GM23248 (cell line): ENCODE results near the gene TRIM9. TPM values are rescaled to one million over a fixed set of nuclear protein-coding genes. Genes with fewer than 3 reads are reported as not detected.
A peak's percentile ranks its signal among the peaks of the same experiment; 100 is the strongest.

Experiments
- DNase-seq: peaks from one replicate; pipeline ENCODE4 v3.0.0-alpha.2; 2015
- H2AFZ ChIP-seq: fragments of 200-600 bp; sonication (generic); 2 replicates; pipeline ENCODE4 v1.6.1; 2016; ENCODE audit warnings: antibody characterized with exemption
- H3F3A ChIP-seq: fragments of 200-600 bp; sonication (generic); 2 replicates; pipeline ENCODE4 v1.6.1; 2016; ENCODE audit warnings: mild to moderate bottlenecking, antibody characterized with exemption, mixed run types; ENCODE audit not compliant: insufficient read depth
- H3K27ac ChIP-seq: fragments of 200-600 bp; sonication (generic); 2 replicates; pipeline ENCODE4 v1.5.1; 2016; ENCODE audit warnings: mild to moderate bottlenecking
- H3K27me3 ChIP-seq: fragments of 200-600 bp; sonication (generic); replicated peaks from 2 replicates; pipeline ENCODE4 v1.6.1; 2016; ENCODE audit warnings: mild to moderate bottlenecking; ENCODE audit not compliant: insufficient read depth
- H3K36me3 ChIP-seq: fragments of 200-600 bp; sonication (generic); 2 replicates; pipeline ENCODE4 v1.6.1; 2016; ENCODE audit warnings: low read depth, mild to moderate bottlenecking
- H3K4me1 ChIP-seq: fragments of 200-600 bp; sonication (generic); 2 replicates; pipeline ENCODE4 v1.6.1; 2016; ENCODE audit warnings: mild to moderate bottlenecking; ENCODE audit not compliant: insufficient read depth
- H3K4me2 ChIP-seq: fragments of 200-600 bp; sonication (generic); one replicate; pipeline ENCODE4 v1.6.1; 2016; ENCODE audit warnings: mild to moderate bottlenecking; ENCODE audit not compliant: unreplicated experiment
- H3K4me3 ChIP-seq: fragments of 200-600 bp; sonication (generic); 2 replicates; pipeline ENCODE4 v1.5.1; 2016; ENCODE audit warnings: mild to moderate bottlenecking
- H3K79me2 ChIP-seq: fragments of 200-600 bp; sonication (generic); 2 replicates; pipeline ENCODE4 v1.6.1; 2016; ENCODE audit warnings: mild to moderate bottlenecking; ENCODE audit not compliant: insufficient read depth
- H3K9ac ChIP-seq: fragments of 200-600 bp; sonication (generic); 2 replicates; pipeline ENCODE4 v1.6.1; 2016; ENCODE audit warnings: mild to moderate bottlenecking
- H3K9me2 ChIP-seq: fragments of 200-600 bp; sonication (generic); 2 replicates; pipeline ENCODE4 v1.6.1; 2016; ENCODE audit warnings: mixed run types, mild to moderate bottlenecking, moderate library complexity; ENCODE audit not compliant: insufficient read depth
- H3K9me3 ChIP-seq: fragments of 200-600 bp; sonication (generic); one replicate; pipeline ENCODE4 v1.6.1; 2017; ENCODE audit warnings: low read depth
- H4K20me1 ChIP-seq: fragments of 200-600 bp; sonication (generic); 2 replicates; pipeline ENCODE4 v1.6.0; 2016; ENCODE audit not compliant: insufficient read depth
- EZH2 ChIP-seq: fragments of 200-600 bp; sonication (generic); IDR thresholded peaks from 2 replicates; pipeline ENCODE4 v1.6.1; 2018; ENCODE audit warnings: antibody characterized with exemption, mild to moderate bottlenecking; ENCODE audit not compliant: insufficient read depth, poor library complexity, severe bottlenecking
- EZH2phosphoT487 ChIP-seq: fragments of 200-600 bp; sonication (generic); IDR thresholded peaks from 2 replicates; pipeline ENCODE4 v1.6.1; 2018; ENCODE audit warnings: antibody characterized with exemption, moderate library complexity, mild to moderate bottlenecking, low read depth; ENCODE audit not compliant: insufficient read depth
- WGBS, 2 experiments: methylation state at CpG; one replicate each; pipeline ENCODE4 v1.1.6; 2015 to 2017; ENCODE audit warnings: low lambda C conversion rate in 2 of 2, low coverage in 1 of 2; ENCODE audit errors: missing lambda C conversion rate in 2 of 2; 5-methylcytosine and 5-hydroxymethylcytosine counted together
- in situ Hi-C: fragments of 300-500 bp; cut with MboI; formaldehyde crosslinking; loops from 2 replicates; pipeline ENCODE4 v1.15.0; 2020
- polyA plus RNA-seq: library from polyadenylated mRNA; unstranded; fragments of >200 nt; fragmentation: Nextera tagmentation; extraction: Ambion mirVana; gene quantifications from 2 replicates; pipeline ENCODE4 v1.2.1, GENCODE V29; 2016
- total RNA-seq: library from RNA; depleted of rRNA; stranded (reverse); fragments of >200 nt; shearing (Covaris generic); gene quantifications from 2 replicates; pipeline ENCODE4 v1.2.3, GENCODE V29; 2014

TRIM9 gene
- total and polyA plus RNA-seq, 2 experiments from 2014 or later: 0.25 to 0.32 TPM

GRCh38 chr14:50985124-50985858 lies 109.6 kb downstream of the TRIM9 start:
- no peak for TF ChIP-seq EZH2
- TF ChIP-seq EZH2phosphoT487: no peak
- peak overlapping the region; percentile 64 for H2AFZ ChIP-seq
- H3K9ac ChIP-seq: no peak overlapping the region
- no peaks in the 10 kb centered on the region for H3K9me3 ChIP-seq
- WGBS, 2 experiments: 81 to 82% methylated on average over 13 of the region's 13 CpGs
- peak; percentile 42 for DNase-seq
- in situ Hi-C loops: no loop called here
- peak overlapping the region; percentile 44 for H3K4me2 ChIP-seq
- no peaks in the 10 kb centered on the region for H3K36me3 ChIP-seq
- H3K27ac ChIP-seq: no peak overlapping the region
- H3K9me2 ChIP-seq: no peaks in the 10 kb centered on the region
- peaks cover 8% of the 10 kb centered on the region; the same call in 1 of the 2 replicates for H3K4me1 ChIP-seq
- no peaks in the 10 kb centered on the region for H3F3A ChIP-seq
- H3K79me2 ChIP-seq: no peaks in the 10 kb centered on the region
- no peaks in the 10 kb centered on the region for H3K27me3 ChIP-seq
- no peak overlapping the region for H3K4me3 ChIP-seq
- no peaks in the 10 kb centered on the region for H4K20me1 ChIP-seq

GRCh38 chr14:50984036-50984710 lies 110.7 kb downstream of the TRIM9 start:
- Histone ChIP-seq H3K27me3 (no peaks in the 10 kb centered on the region), H2AFZ (no peak overlapping the region; the same call in 1 of the 2 replicates), H3K36me3 (no peaks in the 10 kb centered on the region), H3K9ac (no peak overlapping the region), H3K9me2 (no peaks in the 10 kb centered on the region), H3K79me2 (no peaks in the 10 kb centered on the region), H4K20me1 (no peaks in the 10 kb centered on the region), H3K9me3 (no peaks in the 10 kb centered on the region), H3F3A (no peaks in the 10 kb centered on the region), H3K27ac (no peak overlapping the region), H3K4me3 (no peak overlapping the region), H3K4me1 (peaks cover 8% of the 10 kb centered on the region; the same call in 1 of the 2 replicates), H3K4me2 (no peak overlapping the region)
- 9 to 29% methylated on average over 2 of the region's 2 CpGs for WGBS, 2 experiments
- TF ChIP-seq EZH2phosphoT487: no peak
- no peak for TF ChIP-seq EZH2
- peak; percentile 21 for DNase-seq
- in situ Hi-C loops: no loop called here

GRCh38 chr14:50979941-50980850 lies 114.7 kb downstream of the TRIM9 start:
- no peaks in the 10 kb centered on the region for H3K9me2 ChIP-seq
- no peaks in the 10 kb centered on the region for H3F3A ChIP-seq
- no peaks in the 10 kb centered on the region for H4K20me1 ChIP-seq
- no peaks in the 10 kb centered on the region for H3K9me3 ChIP-seq
- H2AFZ ChIP-seq: no peak overlapping the region
- no peak overlapping the region for H3K9ac ChIP-seq
- H3K27ac ChIP-seq: no peak overlapping the region
- peaks cover 8% of the 10 kb centered on the region; the same call in 1 of the 2 replicates for H3K4me1 ChIP-seq
- in situ Hi-C loops: no loop called here
- no peaks in the 10 kb centered on the region for H3K79me2 ChIP-seq
- H3K27me3 ChIP-seq: no peaks in the 10 kb centered on the region
- TF ChIP-seq EZH2: no peak
- no peak for TF ChIP-seq EZH2phosphoT487
- H3K4me3 ChIP-seq: no peak overlapping the region
- no peak overlapping the region for H3K4me2 ChIP-seq
- WGBS, 2 experiments: 51 to 59% methylated on average over 5 of the region's 5 CpGs
- DNase-seq: no peak
- no peaks in the 10 kb centered on the region for H3K36me3 ChIP-seq

GRCh38 chr14:50978888-50979287 lies 116.0 kb downstream of the TRIM9 start:
- no peaks in the 10 kb centered on the region for H3K79me2 ChIP-seq
- H3K4me1 ChIP-seq: no peaks in the 10 kb centered on the region
- no peak overlapping the region for H3K4me2 ChIP-seq
- H3K27me3 ChIP-seq: no peaks in the 10 kb centered on the region
- no peak overlapping the region for H3K9ac ChIP-seq
- no peaks in the 10 kb centered on the region for H4K20me1 ChIP-seq
- H3K4me3 ChIP-seq: no peak overlapping the region
- DNase-seq: no peak
- H3K9me2 ChIP-seq: no peaks in the 10 kb centered on the region
- in situ Hi-C loops: no loop called here
- WGBS, 2 experiments: 78 to 81% methylated on average over 4 of the region's 4 CpGs
- no peak overlapping the region for H3K27ac ChIP-seq
- no peak overlapping the region for H2AFZ ChIP-seq
- H3F3A ChIP-seq: no peaks in the 10 kb centered on the region
- H3K9me3 ChIP-seq: no peaks in the 10 kb centered on the region
- TF ChIP-seq EZH2 (no peak), EZH2phosphoT487 (no peak)
- H3K36me3 ChIP-seq: no peaks in the 10 kb centered on the region
